Measurements from ENCODE around the gene RNF5.

The RNF5 gene

GRCh38 chr6:32164295-32164694 lies 13.9 kb upstream of the RNF5 start, which contains the start of gene EGFL8:
Gene EGFL8 (plus strand): TSS chr6:32164595. CDS start chr6:32166166, 1,571 bp downstream.
- Histone ChIP-seq H3K4me3 (no peak within 1 kb of the TSS), H3K27ac (peak within 1 kb of the TSS in 1 of 2 donors; percentile 52)
- no peak for DNase-seq (ENCODE audit: low spot score)
- TF ChIP-seq CTCF (IDR thresholded peaks at IDR 0.05) = no peak

- DNase-seq (ENCODE audit: low spot score) = peak; percentile 71
- TF ChIP-seq CTCF (IDR thresholded peaks at IDR 0.05) = no peak
- Histone ChIP-seq H3K27ac (peak overlapping the region in 1 of 2 donors; percentile 45), H3K4me3 (no peak overlapping the region)
Observed at GRCh38 chr6:32166411-32167061, 11.7 kb upstream of the RNF5 start.

- peak; percentile 68 for DNase-seq (ENCODE audit: low spot score)
- Histone ChIP-seq H3K4me3 (no peak overlapping the region), H3K27ac (peak overlapping the region in 1 of 2 donors; percentile 45)
- TF ChIP-seq CTCF (IDR thresholded peaks at IDR 0.05) = no peak
Observed at GRCh38 chr6:32167154-32167760, 10.9 kb upstream of the RNF5 start.

GRCh38 chr6:32167761-32168262 lies 10.4 kb upstream of the RNF5 start:
- H3K4me3 ChIP-seq = no peak overlapping the region
- DNase-seq (ENCODE audit: low spot score) = no peak
- no peak overlapping the region for H3K27ac ChIP-seq
- no peak for TF ChIP-seq CTCF (IDR thresholded peaks at IDR 0.05)

- no peak for DNase-seq (ENCODE audit: low spot score)
- TF ChIP-seq CTCF (IDR thresholded peaks at IDR 0.05) = no peak
- Histone ChIP-seq H3K27ac (peak overlapping the region in 1 of 2 donors; percentile 32), H3K4me3 (no peak overlapping the region)
Observed at GRCh38 chr6:32168350-32168749, 9.9 kb upstream of the RNF5 start.

- peak overlapping the region in 1 of 2 donors; percentile 32 for H3K27ac ChIP-seq
- no peak for TF ChIP-seq CTCF (IDR thresholded peaks at IDR 0.05)
- DNase-seq (ENCODE audit: low spot score) = peak; percentile 62
- no peak overlapping the region for H3K4me3 ChIP-seq
Observed at GRCh38 chr6:32168807-32169591, 9.2 kb upstream of the RNF5 start.
